ENCODE data around the gene RAB11FIP3.

DNA sequence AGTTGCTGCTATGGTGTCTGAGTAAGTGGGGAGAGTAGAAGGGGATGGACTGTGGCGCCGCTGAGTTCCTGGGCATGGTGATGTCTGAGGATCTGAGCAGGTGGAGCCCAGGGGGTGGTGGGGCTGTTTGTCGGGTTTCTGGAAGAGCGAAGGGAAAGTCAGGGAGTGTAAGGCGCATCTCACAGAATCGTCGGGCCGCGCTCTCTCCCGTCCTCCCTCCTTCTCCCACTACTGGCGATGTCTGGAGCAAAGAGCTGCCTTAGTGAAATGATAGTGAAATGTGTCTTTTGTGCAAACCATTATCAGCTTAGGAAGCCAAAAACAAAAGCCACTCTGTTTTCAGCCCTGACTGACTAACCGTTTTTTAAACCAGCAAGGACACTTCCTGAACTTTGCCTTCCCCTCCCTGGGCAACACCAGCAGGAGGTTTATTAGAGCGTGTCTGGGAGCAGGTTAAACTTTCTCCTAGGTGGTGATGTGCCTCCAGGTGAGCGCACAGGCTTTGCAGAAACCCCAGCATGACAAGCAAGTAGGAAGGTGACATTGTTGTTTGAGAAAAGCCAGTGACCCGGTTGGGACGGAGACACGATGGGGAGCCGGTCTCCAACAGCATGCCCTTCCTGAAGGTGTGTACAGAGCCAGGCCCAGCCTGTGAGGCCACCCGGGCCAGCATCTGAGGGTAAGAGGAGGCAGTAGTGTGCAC lies 49.1 kb downstream of the RAB11FIP3 start:
- TF ChIP-seq POLR2AphosphoS5 (IDR thresholded peaks at IDR 0.05; ENCODE audit: low read depth, low read length) (no peak), FOXM1 (IDR thresholded peaks at IDR 0.05; ENCODE audit: low read depth) (no peak)
